ENCODE results near the gene ZFC3H1. TPM values are rescaled to one million over a fixed set of nuclear protein-coding genes. Genes with fewer than 3 reads are reported as not detected.

Gene ZFC3H1
- total and polyA plus RNA-seq, 12 donors = 11.8 to 56.2 (median 31.9) TPM

DNA sequence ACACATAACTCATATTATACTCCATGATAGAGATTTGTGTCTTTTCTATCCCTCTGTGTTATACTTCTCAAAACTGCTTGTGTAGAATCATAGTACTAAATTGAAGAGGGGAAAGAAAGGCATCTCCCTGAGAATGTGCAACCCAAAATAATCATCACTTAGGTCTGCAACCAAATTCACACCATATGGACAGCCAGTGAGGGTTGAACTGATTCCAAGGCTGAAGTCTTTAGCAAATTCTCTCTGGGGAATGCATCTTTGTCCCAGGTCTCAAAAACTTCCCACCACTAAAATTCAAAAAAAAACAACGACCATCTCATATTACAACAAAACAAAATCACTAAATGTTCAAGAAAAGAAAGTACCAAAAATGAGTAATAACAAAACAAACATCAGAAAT is 11.0 kb downstream of the ZFC3H1 start:
- Histone ChIP-seq H3K9me3 (replicated peaks in 1 of 3) (no peaks in the 10 kb centered on the region), H3K4me3 (no peak overlapping the region), H3K27ac (no peak overlapping the region), H3K27me3 (no peaks in the 10 kb centered on the region), H3K36me3 (replicated peaks in 1 of 2) (peaks cover 0 to 8% of the 10 kb centered on the region in 2 donors), H3K4me1 (replicated peaks in 1 of 2) (peaks cover 10 to 39% of the 10 kb centered on the region in 2 donors)
- no peak for DNase-seq
- TF ChIP-seq, protein P1, sequence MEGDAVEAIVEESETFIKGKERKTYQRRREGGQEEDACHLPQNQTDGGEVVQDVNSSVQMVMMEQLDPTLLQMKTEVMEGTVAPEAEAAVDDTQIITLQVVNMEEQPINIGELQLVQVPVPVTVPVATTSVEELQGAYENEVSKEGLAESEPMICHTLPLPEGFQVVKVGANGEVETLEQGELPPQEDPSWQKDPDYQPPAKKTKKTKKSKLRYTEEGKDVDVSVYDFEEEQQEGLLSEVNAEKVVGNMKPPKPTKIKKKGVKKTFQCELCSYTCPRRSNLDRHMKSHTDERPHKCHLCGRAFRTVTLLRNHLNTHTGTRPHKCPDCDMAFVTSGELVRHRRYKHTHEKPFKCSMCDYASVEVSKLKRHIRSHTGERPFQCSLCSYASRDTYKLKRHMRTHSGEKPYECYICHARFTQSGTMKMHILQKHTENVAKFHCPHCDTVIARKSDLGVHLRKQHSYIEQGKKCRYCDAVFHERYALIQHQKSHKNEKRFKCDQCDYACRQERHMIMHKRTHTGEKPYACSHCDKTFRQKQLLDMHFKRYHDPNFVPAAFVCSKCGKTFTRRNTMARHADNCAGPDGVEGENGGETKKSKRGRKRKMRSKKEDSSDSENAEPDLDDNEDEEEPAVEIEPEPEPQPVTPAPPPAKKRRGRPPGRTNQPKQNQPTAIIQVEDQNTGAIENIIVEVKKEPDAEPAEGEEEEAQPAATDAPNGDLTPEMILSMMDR (IDR thresholded peaks at IDR 0.05) = no peak
- TF ChIP-seq POLR2A (IDR thresholded peaks at IDR 0.05) = no peak
- intact Hi-C loops (cut with DNase I) = no loop called here
- 83 to 95% (median 84%) methylated on average over 1 of the region's 1 CpG for WGBS, 4 donors

DNA sequence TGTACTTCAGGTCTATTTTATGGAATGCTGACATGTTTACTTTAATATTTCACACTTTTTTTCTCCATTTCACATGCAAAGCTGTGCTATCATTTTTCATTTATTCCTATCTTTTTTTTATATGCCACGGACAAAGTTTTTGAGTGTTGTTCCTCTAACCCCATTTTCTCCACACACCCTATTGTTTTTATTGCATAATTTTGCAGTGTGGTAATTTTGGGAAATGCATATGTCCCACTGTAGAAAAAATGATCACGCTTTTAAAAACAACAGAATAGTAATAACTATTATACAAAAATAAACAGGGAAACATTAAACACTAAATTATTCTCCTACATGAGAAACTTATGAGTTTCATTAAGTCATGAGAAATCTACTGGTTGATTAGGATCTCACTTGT is 14.2 kb downstream of the ZFC3H1 start:
- 81 to 85% (median 83%) methylated on average over 2 of the region's 2 CpGs for WGBS, 4 donors

DNA sequence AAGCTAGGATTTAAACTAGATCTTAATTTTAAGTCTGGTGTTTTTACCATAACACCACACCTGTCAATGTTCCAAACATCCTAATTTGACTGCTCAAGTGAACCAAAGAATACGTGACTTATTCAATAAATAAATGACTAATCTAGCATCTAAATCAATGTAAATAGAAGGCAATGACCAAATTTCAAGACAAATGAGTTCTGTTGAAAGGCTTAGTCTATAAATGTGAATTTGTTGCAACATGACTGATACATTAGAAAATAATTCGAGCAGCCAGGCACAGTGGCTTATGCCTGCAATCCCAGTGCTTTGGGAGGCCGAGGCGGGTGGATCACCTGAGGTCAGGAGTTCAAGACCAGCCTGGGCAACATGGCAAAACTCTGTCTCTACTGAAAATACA is 15.1 kb downstream of the ZFC3H1 start:
- DNase-seq = no peak
- TF ChIP-seq, protein P1 (IDR thresholded peaks at IDR 0.05) = no peak
- TF ChIP-seq POLR2A (IDR thresholded peaks at IDR 0.05) = no peak
- Histone ChIP-seq H3K4me1 (replicated peaks in 1 of 2) (peaks cover 0 to 21% of the 10 kb centered on the region in 2 donors), H3K4me3 (no peak overlapping the region), H3K9me3 (replicated peaks in 1 of 3) (peaks cover 0 to 4% (median 0%) of the 10 kb centered on the region in 3 donors), H3K27me3 (no peaks in the 10 kb centered on the region), H3K36me3 (replicated peaks in 1 of 2) (peaks cover 0 to 41% of the 10 kb centered on the region in 2 donors), H3K27ac (no peak overlapping the region)
- intact Hi-C loops (cut with DNase I) = no loop called here
- WGBS, 4 donors = 81 to 90% (median 87%) methylated on average over 4 of the region's 4 CpGs

More for the DNA sequence above, 14.2 kb downstream of the ZFC3H1 start:
- H3K27ac ChIP-seq = no peak overlapping the region
- intact Hi-C loops (cut with DNase I) = no loop called here
- no peak overlapping the region for H3K4me3 ChIP-seq
- peaks cover 0 to 21% of the 10 kb centered on the region in 2 donors for H3K4me1 ChIP-seq (replicated peaks in 1 of 2)
- no peaks in the 10 kb centered on the region for H3K27me3 ChIP-seq
- H3K36me3 ChIP-seq (replicated peaks in 1 of 2) = peaks cover 0 to 32% of the 10 kb centered on the region in 2 donors
- no peak for DNase-seq
- peaks cover 0 to 4% (median 0%) of the 10 kb centered on the region in 3 donors for H3K9me3 ChIP-seq (replicated peaks in 1 of 3)
- TF ChIP-seq, protein P1 (IDR thresholded peaks at IDR 0.05) = no peak
- TF ChIP-seq POLR2A (IDR thresholded peaks at IDR 0.05) = no peak

DNA sequence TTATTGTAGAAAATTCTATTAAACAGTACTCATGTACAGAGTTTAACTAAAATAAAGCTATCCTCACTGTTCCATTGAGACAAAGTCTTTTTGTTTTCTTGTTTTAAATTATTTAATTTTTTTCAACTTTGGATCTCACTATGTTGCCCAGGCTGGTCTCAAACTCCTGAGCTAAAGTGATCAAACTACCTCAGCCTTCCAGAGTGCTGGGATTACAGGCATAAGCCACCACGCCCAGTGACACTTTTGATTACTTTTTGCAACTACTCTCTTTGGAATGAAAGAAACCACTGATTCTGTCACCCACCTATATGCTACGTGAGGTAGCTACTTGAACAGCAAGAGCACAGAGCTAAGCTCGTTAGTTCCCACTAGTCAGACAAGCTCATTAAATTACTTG is 17.1 kb downstream of the ZFC3H1 start:
- Histone ChIP-seq H3K4me3 (no peak overlapping the region), H3K27me3 (no peaks in the 10 kb centered on the region), H3K27ac (no peak overlapping the region), H3K36me3 (replicated peaks in 1 of 2) (peaks cover 0 to 60% of the 10 kb centered on the region in 2 donors), H3K9me3 (replicated peaks in 1 of 3) (peaks cover 0 to 4% (median 0%) of the 10 kb centered on the region in 3 donors), H3K4me1 (replicated peaks in 1 of 2) (peaks cover 0 to 15% of the 10 kb centered on the region in 2 donors)
- WGBS, 4 donors = 96 to 99% (median 98%) methylated on average over 3 of the region's 3 CpGs
- TF ChIP-seq, protein P1 (IDR thresholded peaks at IDR 0.05) = no peak
- no peak for TF ChIP-seq POLR2A (IDR thresholded peaks at IDR 0.05)
- intact Hi-C loops (cut with DNase I) = no loop called here
- no peak for DNase-seq
